ENCODE data around the gene MPP2. TPM values are rescaled to one million over a fixed set of nuclear protein-coding genes. Genes with fewer than 3 reads are reported as not detected.

MPP2 gene
- total RNA-seq, 1 donor from 2014 or later: 51.6 TPM

GRCh38 chr17:43881758-43882505, 25.4 kb downstream of the MPP2 start:
- H3K4me3 Mint-ChIP-seq (ENCODE audit: unreplicated experiment): no peak overlapping the region
- H3K27me3 Mint-ChIP-seq (ENCODE audit: unreplicated experiment): peaks cover 3% of the 10 kb centered on the region
- H3K36me3 Mint-ChIP-seq (ENCODE audit: unreplicated experiment): no peaks in the 10 kb centered on the region
- no peak overlapping the region for H3K27ac Mint-ChIP-seq (ENCODE audit: unreplicated experiment)
- no peaks in the 10 kb centered on the region for H3K4me1 Mint-ChIP-seq (ENCODE audit: low read depth, unreplicated experiment)
- peaks cover 3% of the 10 kb centered on the region for H3K9me3 Mint-ChIP-seq (ENCODE audit: unreplicated experiment)
- no peak for DNase-seq
- no peak for TF ChIP-seq CTCF (IDR thresholded peaks at IDR 0.05; ENCODE audit: partially characterized antibody, unreplicated experiment)

DNA sequence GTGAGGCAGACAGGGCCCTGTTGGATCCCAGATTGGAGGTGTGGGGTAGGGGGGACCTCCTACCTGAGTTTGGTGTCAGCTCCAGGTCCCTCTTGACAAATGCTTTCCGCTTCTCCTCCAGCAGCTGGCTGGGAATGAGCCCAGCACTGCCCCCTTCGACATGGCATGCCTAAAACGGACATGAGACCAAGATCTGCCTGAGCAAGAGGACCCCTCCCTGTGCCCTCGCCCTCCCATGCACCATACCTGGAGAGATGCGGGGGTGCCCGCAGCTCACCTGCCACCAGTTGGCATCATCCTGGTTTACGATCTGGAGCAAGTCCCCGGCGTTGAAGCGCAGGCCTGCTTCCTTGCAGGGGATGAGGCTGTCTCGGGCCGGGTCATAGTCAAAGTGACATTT, 26.2 kb downstream of the MPP2 start:
- DNase-seq: no peak
- Mint-ChIP-seq H3K27me3 (ENCODE audit: unreplicated experiment) (peaks cover 3% of the 10 kb centered on the region), H3K4me3 (ENCODE audit: unreplicated experiment) (no peak overlapping the region), H3K27ac (ENCODE audit: unreplicated experiment) (no peak overlapping the region), H3K36me3 (ENCODE audit: unreplicated experiment) (no peaks in the 10 kb centered on the region), H3K4me1 (ENCODE audit: low read depth, unreplicated experiment) (no peaks in the 10 kb centered on the region), H3K9me3 (ENCODE audit: unreplicated experiment) (peaks cover 1% of the 10 kb centered on the region)
- no peak for TF ChIP-seq CTCF (IDR thresholded peaks at IDR 0.05; ENCODE audit: partially characterized antibody, unreplicated experiment)

DNA sequence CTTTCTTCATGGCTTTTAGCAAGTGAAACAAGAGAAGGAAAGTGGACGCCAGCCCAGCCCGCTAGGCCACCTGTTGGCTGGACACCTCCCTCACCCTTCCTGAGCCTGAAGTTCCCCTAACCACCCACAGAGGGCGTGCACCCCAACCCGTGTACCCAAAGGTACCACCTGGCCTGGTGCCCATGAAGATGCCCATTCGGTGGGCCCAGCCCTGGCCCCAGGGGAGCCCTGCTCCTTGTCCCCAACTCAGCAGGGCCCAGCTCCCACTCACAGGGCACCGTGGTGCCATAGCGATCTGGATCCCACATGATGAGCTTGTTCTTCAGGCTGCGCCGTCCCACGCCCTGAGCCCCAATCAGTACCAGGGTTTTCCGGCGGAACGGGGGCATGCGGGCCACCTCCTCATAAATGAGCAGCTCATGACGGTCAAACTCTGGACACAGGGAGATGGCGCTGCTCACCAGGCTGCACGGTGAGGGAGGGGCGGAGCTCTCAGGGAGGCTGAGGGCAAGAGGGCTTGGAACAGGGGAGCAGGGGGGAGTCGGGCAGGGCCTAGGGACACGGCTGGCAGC, 26.8 kb downstream of the MPP2 start:
- H3K4me1 Mint-ChIP-seq (ENCODE audit: low read depth, unreplicated experiment): no peaks in the 10 kb centered on the region
- peak; percentile 86 for TF ChIP-seq CTCF (IDR thresholded peaks at IDR 0.05; ENCODE audit: partially characterized antibody, unreplicated experiment)
- H3K27me3 Mint-ChIP-seq (ENCODE audit: unreplicated experiment): peaks cover 3% of the 10 kb centered on the region
- H3K27ac Mint-ChIP-seq (ENCODE audit: unreplicated experiment): no peak overlapping the region
- peaks cover 1% of the 10 kb centered on the region for H3K9me3 Mint-ChIP-seq (ENCODE audit: unreplicated experiment)
- no peaks in the 10 kb centered on the region for H3K36me3 Mint-ChIP-seq (ENCODE audit: unreplicated experiment)
- DNase-seq: peak; percentile 53
- H3K4me3 Mint-ChIP-seq (ENCODE audit: unreplicated experiment): no peak overlapping the region

DNA sequence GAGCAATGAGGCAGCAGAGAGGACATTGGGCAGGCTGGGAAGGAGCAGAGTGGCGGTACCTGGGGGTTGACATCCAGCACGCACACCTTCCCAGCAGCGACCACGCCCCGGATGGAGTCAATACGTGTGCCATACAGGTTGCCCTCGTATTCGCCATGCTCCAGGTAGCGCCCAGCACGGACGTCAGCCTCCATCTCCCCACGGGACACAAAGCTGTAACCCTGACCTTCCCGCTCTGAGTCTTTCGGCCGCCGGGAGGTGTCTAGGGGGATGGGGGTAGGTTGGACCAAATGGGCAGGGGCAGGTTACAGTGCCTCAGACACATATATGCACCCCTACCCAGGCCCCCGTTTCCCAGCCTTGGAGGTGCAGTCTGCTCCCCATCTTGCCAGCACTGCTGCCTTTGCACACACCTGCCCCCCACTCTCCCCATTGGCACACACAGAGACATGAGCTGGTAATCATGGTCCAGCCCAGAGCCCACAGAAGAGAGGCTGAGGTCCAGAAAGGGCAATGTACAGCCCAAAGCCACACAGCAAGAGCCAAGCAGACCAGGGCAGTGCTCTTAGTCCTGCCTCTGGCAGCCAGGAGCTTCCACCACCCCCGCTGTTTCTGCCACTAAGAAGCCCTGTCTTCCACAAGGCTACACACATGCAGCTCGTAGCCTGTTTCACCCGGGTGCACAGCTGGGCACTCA, 27.5 kb downstream of the MPP2 start:
- no peak overlapping the region for H3K27ac Mint-ChIP-seq (ENCODE audit: unreplicated experiment)
- H3K9me3 Mint-ChIP-seq (ENCODE audit: unreplicated experiment): peaks cover 1% of the 10 kb centered on the region
- H3K36me3 Mint-ChIP-seq (ENCODE audit: unreplicated experiment): peaks cover 1% of the 10 kb centered on the region
- TF ChIP-seq CTCF (IDR thresholded peaks at IDR 0.05; ENCODE audit: partially characterized antibody, unreplicated experiment): no peak
- peaks cover 3% of the 10 kb centered on the region for H3K27me3 Mint-ChIP-seq (ENCODE audit: unreplicated experiment)
- no peaks in the 10 kb centered on the region for H3K4me1 Mint-ChIP-seq (ENCODE audit: low read depth, unreplicated experiment)
- H3K4me3 Mint-ChIP-seq (ENCODE audit: unreplicated experiment): no peak overlapping the region
- DNase-seq: no peak
